ENCODE data around the gene TAS1R1.
"Not testable (repeated sequence)": the region's sequence is repeated elsewhere in the genome, so short reads cannot be mapped to it uniquely, and the experiment has no call there.

The TAS1R1 gene

GRCh38 chr1:6559161-6559560 lies 4.1 kb downstream of the TAS1R1 start:
- intact Hi-C loops (cut with DNase I): loop anchor here (5.0 to 10.0 kb wide), 2 partner anchors 46 to 143 kb away; partner anchors contain the start of genes DNAJC11 and KLHL21
- DNase-seq: not testable (repeated sequence)

- intact Hi-C loops (cut with DNase I): no loop called here
- DNase-seq: no peak
These were observed 5.2 kb downstream of the TAS1R1 start for GRCh38 chr1:6560267-6560666.

- intact Hi-C loops (cut with DNase I): no loop called here
- DNase-seq: no peak
These were observed 13.9 kb downstream of the TAS1R1 start for GRCh38 chr1:6569033-6569432.

DNA sequence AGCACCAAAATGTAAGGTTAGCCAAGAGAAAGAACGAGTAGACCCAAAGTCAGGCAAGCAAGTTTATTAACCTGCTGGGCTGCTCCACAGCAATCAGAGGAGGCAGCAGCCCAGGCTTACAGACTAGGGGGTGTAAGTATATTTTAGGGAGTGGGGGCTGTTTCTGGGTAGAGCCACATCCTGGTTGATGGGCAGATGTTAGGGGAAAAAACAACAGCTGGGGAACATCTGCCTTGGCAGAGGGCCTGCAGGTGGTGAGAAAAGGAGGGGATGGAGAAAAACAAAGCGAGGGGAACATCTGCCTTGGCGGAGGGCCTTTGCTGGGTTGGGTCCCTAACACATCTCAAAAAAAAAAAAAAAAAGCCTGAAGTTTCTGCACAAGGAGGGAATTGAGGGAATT lies 15.0 kb downstream of the TAS1R1 start:
- intact Hi-C loops (cut with DNase I): no loop called here
- no peak for DNase-seq

DNA sequence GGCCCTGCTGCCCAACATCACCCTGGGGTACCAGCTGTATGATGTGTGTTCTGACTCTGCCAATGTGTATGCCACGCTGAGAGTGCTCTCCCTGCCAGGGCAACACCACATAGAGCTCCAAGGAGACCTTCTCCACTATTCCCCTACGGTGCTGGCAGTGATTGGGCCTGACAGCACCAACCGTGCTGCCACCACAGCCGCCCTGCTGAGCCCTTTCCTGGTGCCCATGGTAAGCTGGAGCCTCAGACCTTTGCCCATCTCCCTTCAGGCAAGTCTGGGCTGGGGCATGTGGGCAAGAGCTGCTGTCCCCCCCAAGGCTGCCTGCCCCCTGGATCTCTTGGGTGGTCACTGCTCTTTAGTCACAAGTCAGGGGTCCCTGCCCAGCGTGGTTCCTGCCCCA lies 15.9 kb downstream of the TAS1R1 start:
- intact Hi-C loops (cut with DNase I): no loop called here
- DNase-seq: no peak

GRCh38 chr1:6572653-6573383 lies 17.7 kb downstream of the TAS1R1 start:
- intact Hi-C loops (cut with DNase I): no loop called here
- DNase-seq: no peak

DNA sequence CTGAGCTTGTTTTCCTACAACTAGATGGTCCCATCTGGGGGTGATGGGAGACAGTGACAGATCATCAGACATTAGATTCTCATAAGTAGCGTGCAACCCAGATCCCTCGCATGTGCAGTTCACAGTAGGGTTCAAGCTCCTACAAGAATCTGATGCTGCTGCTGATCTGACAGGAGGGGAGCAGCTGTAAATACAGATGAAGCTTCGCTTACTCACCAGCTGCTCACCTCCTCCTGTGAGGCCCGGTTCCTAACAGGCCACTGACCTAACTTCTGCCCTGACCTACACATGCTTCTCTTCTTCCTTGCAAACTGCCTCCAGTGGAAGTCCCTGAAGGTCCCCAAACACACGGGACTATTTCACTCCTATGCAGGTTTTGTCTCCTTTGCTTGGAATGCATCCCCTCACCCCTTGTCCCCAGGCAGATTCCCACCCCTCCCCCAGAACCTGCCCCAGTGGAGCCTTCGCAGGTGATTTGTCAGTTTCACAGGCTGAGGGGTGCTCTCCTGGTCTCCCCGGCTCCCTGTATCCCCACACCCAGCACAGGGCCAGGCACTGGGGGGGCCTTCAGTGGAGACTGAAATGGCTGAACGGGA lies 19.0 kb downstream of the TAS1R1 start:
- no peak for DNase-seq
- intact Hi-C loops (cut with DNase I): no loop called here

DNA sequence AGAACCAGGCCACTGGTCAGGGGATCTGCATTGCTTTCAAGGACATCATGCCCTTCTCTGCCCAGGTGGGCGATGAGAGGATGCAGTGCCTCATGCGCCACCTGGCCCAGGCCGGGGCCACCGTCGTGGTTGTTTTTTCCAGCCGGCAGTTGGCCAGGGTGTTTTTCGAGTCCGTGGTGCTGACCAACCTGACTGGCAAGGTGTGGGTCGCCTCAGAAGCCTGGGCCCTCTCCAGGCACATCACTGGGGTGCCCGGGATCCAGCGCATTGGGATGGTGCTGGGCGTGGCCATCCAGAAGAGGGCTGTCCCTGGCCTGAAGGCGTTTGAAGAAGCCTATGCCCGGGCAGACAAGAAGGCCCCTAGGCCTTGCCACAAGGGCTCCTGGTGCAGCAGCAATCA lies 19.7 kb downstream of the TAS1R1 start:
- intact Hi-C loops (cut with DNase I): no loop called here
- no peak for DNase-seq

DNA sequence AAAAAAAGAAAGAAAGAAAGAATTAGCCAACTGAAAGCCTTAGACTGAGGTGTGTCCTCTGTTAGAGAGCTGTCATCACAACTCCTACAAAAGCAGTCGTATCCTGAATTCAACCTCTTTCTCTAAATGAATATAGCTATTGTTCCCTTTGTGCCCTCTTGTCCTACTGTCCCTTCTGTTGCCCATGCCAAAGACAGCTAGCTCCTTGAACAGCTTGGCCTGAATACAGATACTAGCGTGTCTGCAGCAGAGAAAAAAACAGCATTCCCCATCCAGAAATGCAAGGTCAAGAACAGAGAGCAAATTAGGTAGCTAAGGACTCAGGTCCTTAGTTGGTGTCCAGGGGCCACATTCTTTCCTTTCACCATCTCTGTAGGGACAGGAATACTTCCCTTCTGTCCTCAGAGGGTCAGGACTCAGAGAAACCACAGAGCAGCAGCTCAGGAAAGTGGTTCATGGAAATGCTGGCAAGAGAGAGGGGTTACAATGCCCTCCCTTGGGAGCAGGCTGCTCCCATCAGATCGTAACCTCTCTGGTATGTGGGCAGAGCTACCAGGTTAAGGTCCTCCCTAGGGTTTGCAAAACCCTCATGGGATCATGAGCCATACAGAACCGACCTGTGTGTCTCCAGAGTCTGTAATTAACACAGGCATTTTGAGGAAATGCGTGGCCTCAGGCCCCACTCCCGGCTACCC lies 22.9 kb downstream of the TAS1R1 start:
- intact Hi-C loops (cut with DNase I): no loop called here
- DNase-seq: no peak

- no peak for DNase-seq
- intact Hi-C loops (cut with DNase I): no loop called here
These were observed 23.7 kb downstream of the TAS1R1 start for GRCh38 chr1:6578624-6579373.

DNA sequence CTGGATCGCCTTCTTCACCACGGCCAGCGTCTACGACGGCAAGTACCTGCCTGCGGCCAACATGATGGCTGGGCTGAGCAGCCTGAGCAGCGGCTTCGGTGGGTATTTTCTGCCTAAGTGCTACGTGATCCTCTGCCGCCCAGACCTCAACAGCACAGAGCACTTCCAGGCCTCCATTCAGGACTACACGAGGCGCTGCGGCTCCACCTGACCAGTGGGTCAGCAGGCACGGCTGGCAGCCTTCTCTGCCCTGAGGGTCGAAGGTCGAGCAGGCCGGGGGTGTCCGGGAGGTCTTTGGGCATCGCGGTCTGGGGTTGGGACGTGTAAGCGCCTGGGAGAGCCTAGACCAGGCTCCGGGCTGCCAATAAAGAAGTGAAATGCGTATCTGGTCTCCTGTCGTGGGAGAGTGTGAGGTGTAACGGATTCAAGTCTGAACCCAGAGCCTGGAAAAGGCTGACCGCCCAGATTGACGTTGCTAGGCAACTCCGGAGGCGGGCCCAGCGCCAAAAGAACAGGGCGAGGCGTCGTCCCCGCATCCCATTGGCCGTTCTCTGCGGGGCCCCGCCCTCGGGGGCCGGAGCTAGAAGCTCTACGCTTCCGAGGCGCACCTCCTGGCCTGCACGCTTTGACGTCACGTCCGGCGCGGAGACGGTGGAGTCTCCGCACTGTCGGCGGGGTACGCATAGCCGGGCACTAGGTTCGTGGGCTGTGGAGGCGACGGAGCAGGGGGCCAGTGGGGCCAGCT lies 24.4 kb downstream of the TAS1R1 start, which contains the start of gene ZBTB48:
TSS of gene ZBTB48 (plus strand) at position 621 of the 745 bp plus-strand sequence. CDS start 616 bp downstream, outside the sequence.
- intact Hi-C loops (cut with DNase I): no loop called here
- DNase-seq: peak; percentile 98 to 100 (median 100)

DNA sequence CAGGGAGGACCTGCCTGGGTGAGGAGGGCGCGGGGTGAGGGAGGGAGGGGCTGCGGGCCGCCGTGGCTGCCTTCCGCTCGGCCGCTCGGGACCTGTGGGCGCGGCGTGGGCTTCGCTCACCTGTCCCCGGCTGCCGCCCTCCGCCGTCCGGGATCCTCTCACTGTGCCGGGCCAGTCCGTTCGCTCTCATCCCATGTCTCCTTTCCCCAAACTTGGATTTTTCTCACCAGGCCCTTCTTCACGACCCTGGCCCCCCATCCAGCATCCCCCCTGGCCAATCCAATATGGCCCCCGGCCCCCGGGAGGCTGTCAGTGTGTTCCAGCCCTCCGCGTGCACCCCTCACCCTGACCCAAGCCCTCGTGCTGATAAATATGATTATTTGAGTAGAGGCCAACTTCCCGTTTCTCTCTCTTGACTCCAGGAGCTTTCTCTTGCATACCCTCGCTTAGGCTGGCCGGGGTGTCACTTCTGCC lies 25.0 kb downstream of the TAS1R1 start:
- DNase-seq: no peak
- intact Hi-C loops (cut with DNase I): no loop called here

- DNase-seq: no peak
- intact Hi-C loops (cut with DNase I): no loop called here
These were observed 25.7 kb downstream of the TAS1R1 start for GRCh38 chr1:6580593-6581409.

DNA sequence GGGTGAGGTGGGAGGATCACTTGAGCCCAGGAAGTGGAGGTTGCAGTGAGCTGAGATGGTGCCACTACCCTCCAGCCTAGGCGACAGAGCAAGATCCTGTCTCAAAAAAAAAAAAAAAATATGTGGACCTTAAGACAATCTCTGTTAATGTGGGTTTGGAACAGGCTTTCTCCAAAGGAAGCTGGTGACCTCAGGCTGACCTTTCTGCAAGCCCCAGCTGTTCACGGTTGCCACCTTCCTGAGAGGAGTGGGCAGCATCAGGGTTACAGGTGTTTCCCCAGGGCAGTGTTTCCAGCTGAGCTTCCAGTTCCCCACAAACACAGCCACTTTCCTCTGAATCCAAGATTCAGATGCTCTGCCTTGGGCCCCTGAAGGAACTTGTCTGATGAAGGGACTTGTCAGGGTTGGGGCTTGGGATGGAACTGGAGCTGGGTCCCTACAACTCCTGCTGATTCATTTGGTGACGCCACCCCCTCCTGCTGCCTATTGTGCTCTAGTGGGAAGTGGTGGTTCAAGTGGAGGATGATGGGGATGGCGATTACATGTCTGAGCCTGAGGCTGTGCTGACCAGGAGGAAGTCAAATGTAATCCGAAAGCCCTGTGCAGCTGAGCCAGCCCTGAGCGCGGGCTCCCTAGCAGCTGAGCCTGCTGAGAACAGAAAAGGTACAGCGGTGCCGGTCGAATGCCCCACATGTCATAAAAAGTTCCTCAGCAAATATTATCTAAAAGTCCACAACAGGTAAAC lies 26.6 kb downstream of the TAS1R1 start:
- DNase-seq: peak in 8 of 42 donors; percentile 13 to 66 (median 34)
- intact Hi-C loops (cut with DNase I): no loop called here

GRCh38 chr1:6582370-6582769 lies 27.3 kb downstream of the TAS1R1 start:
- intact Hi-C loops (cut with DNase I): no loop called here
- no peak for DNase-seq

GRCh38 chr1:6584126-6585080 lies 29.3 kb downstream of the TAS1R1 start:
- DNase-seq: no peak
- intact Hi-C loops (cut with DNase I): no loop called here

Data from head of caudate nucleus (tissue), 42 donors.